Ishikawa (cell line): ENCODE data around the gene TM9SF2.

ENCODE experiments used
- CEBPB ChIP-seq: IDR thresholded peaks from 2 replicates; pipeline ENCODE4 v1.6.1; 2012
- CREB1 ChIP-seq: IDR thresholded peaks from 2 replicates; pipeline ENCODE4 v1.6.1; 2012; ENCODE audit warnings: low read depth
- EGR1 ChIP-seq: IDR thresholded peaks from 2 replicates; pipeline ENCODE4 v1.6.1; 2012
- EP300 ChIP-seq: IDR thresholded peaks from 2 replicates; pipeline ENCODE4 v1.6.1; 2012; ENCODE audit warnings: borderline replicate concordance
- FOXM1 ChIP-seq: IDR thresholded peaks from 2 replicates; pipeline ENCODE4 v1.6.1; 2012; ENCODE audit warnings: low read depth, borderline replicate concordance
- MAX ChIP-seq: IDR thresholded peaks from 2 replicates; pipeline ENCODE4 v1.6.1; 2012
- NFIC ChIP-seq: IDR thresholded peaks from 2 replicates; pipeline ENCODE4 v1.6.1; 2012
- RAD21 ChIP-seq: IDR thresholded peaks from 2 replicates; pipeline ENCODE4 v1.6.1; 2012; ENCODE audit warnings: low read depth
- REST ChIP-seq: IDR thresholded peaks from 2 replicates; pipeline ENCODE4 v1.6.1; 2012; ENCODE audit warnings: low read depth, mild to moderate bottlenecking
- TAF1 ChIP-seq: IDR thresholded peaks from 2 replicates; pipeline ENCODE4 v1.6.1; 2012; ENCODE audit warnings: low read depth, mild to moderate bottlenecking
- TCF12 ChIP-seq: IDR thresholded peaks from 2 replicates; pipeline ENCODE4 v1.6.1; 2012; ENCODE audit warnings: low read depth
- TEAD4 ChIP-seq: IDR thresholded peaks from 2 replicates; pipeline ENCODE4 v1.6.1; 2012
- USF1 ChIP-seq: IDR thresholded peaks from 2 replicates; pipeline ENCODE4 v1.6.1; 2012
- YY1 ChIP-seq: IDR thresholded peaks from 2 replicates; pipeline ENCODE4 v1.6.1; 2012; ENCODE audit warnings: low read depth
- ZBTB7A ChIP-seq: IDR thresholded peaks from 2 replicates; pipeline ENCODE4 v1.6.1; 2012; ENCODE audit warnings: low read depth

TM9SF2 gene

GRCh38 chr13:99505814-99506269, 4.6 kb downstream of the TM9SF2 start:
- TF ChIP-seq NFIC: no peak
- TF ChIP-seq TAF1: no peak
- no peak for TF ChIP-seq TEAD4
- no peak for TF ChIP-seq MAX
- TF ChIP-seq FOXM1: no peak
- TF ChIP-seq USF1: no peak
- TF ChIP-seq TCF12: no peak
- TF ChIP-seq CREB1: no peak
- no peak for TF ChIP-seq EGR1
- TF ChIP-seq RAD21: no peak
- TF ChIP-seq YY1: no peak
- no peak for TF ChIP-seq ZBTB7A
- no peak for TF ChIP-seq CEBPB
- TF ChIP-seq REST: no peak
- no peak for TF ChIP-seq EP300

- TF ChIP-seq USF1: no peak
- no peak for TF ChIP-seq EP300
- no peak for TF ChIP-seq ZBTB7A
Measured at GRCh38 chr13:99506634-99507033, 5.4 kb downstream of the TM9SF2 start.

- TF ChIP-seq EGR1: no peak
- no peak for TF ChIP-seq USF1
- TF ChIP-seq EP300: no peak
- no peak for TF ChIP-seq TCF12
- TF ChIP-seq ZBTB7A: no peak
- TF ChIP-seq MAX: no peak
- no peak for TF ChIP-seq TAF1
- TF ChIP-seq FOXM1: no peak
- TF ChIP-seq NFIC: no peak
- TF ChIP-seq RAD21: no peak
- no peak for TF ChIP-seq REST
- no peak for TF ChIP-seq CEBPB
- no peak for TF ChIP-seq YY1
- no peak for TF ChIP-seq TEAD4
- no peak for TF ChIP-seq CREB1
Measured at GRCh38 chr13:99507054-99507453, 5.8 kb downstream of the TM9SF2 start.

GRCh38 chr13:99507551-99507950, 6.3 kb downstream of the TM9SF2 start:
- TF ChIP-seq NFIC (no peak), ZBTB7A (no peak), TCF12 (no peak), MAX (no peak), RAD21 (no peak), EGR1 (no peak), USF1 (no peak), TEAD4 (no peak), REST (no peak), YY1 (no peak), CREB1 (no peak), FOXM1 (no peak), EP300 (no peak), CEBPB (no peak), TAF1 (no peak)
